ENCODE results near the gene SYT12.

SYT12 gene

DNA sequence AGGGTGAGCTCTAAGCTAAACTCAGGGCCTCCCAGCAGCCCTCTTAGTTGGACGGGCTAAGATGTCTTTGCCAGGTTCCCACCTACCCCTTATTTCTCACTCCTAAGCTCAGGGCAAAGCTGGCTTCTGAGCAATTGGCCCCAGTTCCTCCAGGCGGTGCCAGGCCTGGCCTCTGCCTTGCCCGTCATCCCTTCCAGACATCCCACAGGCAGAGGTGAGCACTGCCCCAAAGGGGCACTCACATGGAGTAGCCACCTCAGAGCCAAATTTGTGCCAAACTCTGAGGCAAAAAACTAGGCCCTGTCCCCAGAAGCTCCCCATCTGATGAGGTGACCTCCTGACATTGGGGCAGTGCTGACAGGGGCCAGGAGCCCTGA lies 43.4 kb downstream of the SYT12 start:
- H3K4me1 ChIP-seq (ENCODE audit: insufficient read depth, poor library complexity, severe bottlenecking): peaks cover 15% of the 10 kb centered on the region
- H3K27me3 ChIP-seq (ENCODE audit: insufficient read depth, poor library complexity, severe bottlenecking): no peaks in the 10 kb centered on the region
- H3K27ac ChIP-seq (ENCODE audit: poor library complexity, severe bottlenecking): no peak overlapping the region
- ATAC-seq (ENCODE audit: low read depth): no peak
- no peaks in the 10 kb centered on the region for H3K9me3 ChIP-seq (ENCODE audit: severe bottlenecking)
- no peak overlapping the region for H3K4me3 ChIP-seq (ENCODE audit: severe bottlenecking)
- TF ChIP-seq, protein P1, sequence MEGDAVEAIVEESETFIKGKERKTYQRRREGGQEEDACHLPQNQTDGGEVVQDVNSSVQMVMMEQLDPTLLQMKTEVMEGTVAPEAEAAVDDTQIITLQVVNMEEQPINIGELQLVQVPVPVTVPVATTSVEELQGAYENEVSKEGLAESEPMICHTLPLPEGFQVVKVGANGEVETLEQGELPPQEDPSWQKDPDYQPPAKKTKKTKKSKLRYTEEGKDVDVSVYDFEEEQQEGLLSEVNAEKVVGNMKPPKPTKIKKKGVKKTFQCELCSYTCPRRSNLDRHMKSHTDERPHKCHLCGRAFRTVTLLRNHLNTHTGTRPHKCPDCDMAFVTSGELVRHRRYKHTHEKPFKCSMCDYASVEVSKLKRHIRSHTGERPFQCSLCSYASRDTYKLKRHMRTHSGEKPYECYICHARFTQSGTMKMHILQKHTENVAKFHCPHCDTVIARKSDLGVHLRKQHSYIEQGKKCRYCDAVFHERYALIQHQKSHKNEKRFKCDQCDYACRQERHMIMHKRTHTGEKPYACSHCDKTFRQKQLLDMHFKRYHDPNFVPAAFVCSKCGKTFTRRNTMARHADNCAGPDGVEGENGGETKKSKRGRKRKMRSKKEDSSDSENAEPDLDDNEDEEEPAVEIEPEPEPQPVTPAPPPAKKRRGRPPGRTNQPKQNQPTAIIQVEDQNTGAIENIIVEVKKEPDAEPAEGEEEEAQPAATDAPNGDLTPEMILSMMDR (IDR thresholded peaks at IDR 0.05; ENCODE audit: poor library complexity, severe bottlenecking): no peak
- DNase-seq (ENCODE audit: low spot score): no peak
- peaks cover 46% of the 10 kb centered on the region for H3K36me3 ChIP-seq (ENCODE audit: low read depth)

GRCh38 chr11:67071420-67072284 lies 48.7 kb downstream of the SYT12 start:
- Histone ChIP-seq H3K4me3 (ENCODE audit: severe bottlenecking) (no peak overlapping the region), H3K27ac (ENCODE audit: poor library complexity, severe bottlenecking) (no peak overlapping the region), H3K36me3 (ENCODE audit: low read depth) (peaks cover 48% of the 10 kb centered on the region), H3K9me3 (ENCODE audit: severe bottlenecking) (no peaks in the 10 kb centered on the region), H3K4me1 (ENCODE audit: insufficient read depth, poor library complexity, severe bottlenecking) (no peaks in the 10 kb centered on the region), H3K27me3 (ENCODE audit: insufficient read depth, poor library complexity, severe bottlenecking) (no peaks in the 10 kb centered on the region)
- DNase-seq (ENCODE audit: low spot score) (no peak), ATAC-seq (ENCODE audit: low read depth) (no peak; the same call in 2 of the 3 replicates)
- TF ChIP-seq, protein P1 (IDR thresholded peaks at IDR 0.05; ENCODE audit: poor library complexity, severe bottlenecking): peak; percentile 48

- Histone ChIP-seq H3K27me3 (ENCODE audit: insufficient read depth, poor library complexity, severe bottlenecking) (no peaks in the 10 kb centered on the region), H3K27ac (ENCODE audit: poor library complexity, severe bottlenecking) (no peak overlapping the region), H3K36me3 (ENCODE audit: low read depth) (peaks cover 42% of the 10 kb centered on the region), H3K4me1 (ENCODE audit: insufficient read depth, poor library complexity, severe bottlenecking) (peaks cover 5% of the 10 kb centered on the region), H3K9me3 (ENCODE audit: severe bottlenecking) (no peaks in the 10 kb centered on the region), H3K4me3 (ENCODE audit: severe bottlenecking) (no peak overlapping the region)
- DNase-seq (ENCODE audit: low spot score) (no peak), ATAC-seq (ENCODE audit: low read depth) (no peak)
- TF ChIP-seq, protein P1 (IDR thresholded peaks at IDR 0.05; ENCODE audit: poor library complexity, severe bottlenecking): no peak
Observed at GRCh38 chr11:67072295-67072694, 49.4 kb downstream of the SYT12 start.

- H3K9me3 ChIP-seq (ENCODE audit: severe bottlenecking): no peaks in the 10 kb centered on the region
- H3K27me3 ChIP-seq (ENCODE audit: insufficient read depth, poor library complexity, severe bottlenecking): no peaks in the 10 kb centered on the region
- H3K4me3 ChIP-seq (ENCODE audit: severe bottlenecking): no peak overlapping the region
- TF ChIP-seq, protein P1 (IDR thresholded peaks at IDR 0.05; ENCODE audit: poor library complexity, severe bottlenecking): no peak
- DNase-seq (ENCODE audit: low spot score): no peak
- H3K36me3 ChIP-seq (ENCODE audit: low read depth): peaks cover 31% of the 10 kb centered on the region
- H3K4me1 ChIP-seq (ENCODE audit: insufficient read depth, poor library complexity, severe bottlenecking): peaks cover 19% of the 10 kb centered on the region
- H3K27ac ChIP-seq (ENCODE audit: poor library complexity, severe bottlenecking): no peak overlapping the region
- no peak for ATAC-seq (ENCODE audit: low read depth)
Observed at GRCh38 chr11:67073908-67074307, 51.0 kb downstream of the SYT12 start.

GRCh38 chr11:67076202-67076601 lies 53.3 kb downstream of the SYT12 start:
- ATAC-seq (ENCODE audit: low read depth) (no peak), DNase-seq (ENCODE audit: low spot score) (no peak)
- peaks cover 24% of the 10 kb centered on the region for H3K4me1 ChIP-seq (ENCODE audit: insufficient read depth, poor library complexity, severe bottlenecking)
- no peaks in the 10 kb centered on the region for H3K9me3 ChIP-seq (ENCODE audit: severe bottlenecking)
- TF ChIP-seq, protein P1 (IDR thresholded peaks at IDR 0.05; ENCODE audit: poor library complexity, severe bottlenecking): no peak
- H3K27me3 ChIP-seq (ENCODE audit: insufficient read depth, poor library complexity, severe bottlenecking): no peaks in the 10 kb centered on the region
- no peak overlapping the region for H3K4me3 ChIP-seq (ENCODE audit: severe bottlenecking)
- H3K27ac ChIP-seq (ENCODE audit: poor library complexity, severe bottlenecking): peak overlapping the region; percentile 95
- H3K36me3 ChIP-seq (ENCODE audit: low read depth): peaks cover 15% of the 10 kb centered on the region

Measured in RWPE2 (cell line).